Colonic mucosa (tissue), 4 donors: ENCODE measurements around the gene NPLOC4. TPM values are rescaled to one million over a fixed set of nuclear protein-coding genes. Genes with fewer than 3 reads are reported as not detected.

ENCODE experiments used
- DNase-seq: peaks from one replicate; pipeline ENCODE4 v3.0.0-alpha.2; 2020
- H3K27ac ChIP-seq: fragments of 200-600 bp; one replicate; pipeline ENCODE4 v1.8.0; 2021
- H3K27me3 ChIP-seq: fragments of 200-600 bp; one replicate; pipeline ENCODE4 v1.8.0; 2021
- H3K36me3 ChIP-seq: fragments of 200-600 bp; one replicate; pipeline ENCODE4 v1.8.0; 2021
- H3K4me1 ChIP-seq: fragments of 200-600 bp; one replicate; pipeline ENCODE4 v1.8.0; 2021; ENCODE audit warnings: mild to moderate bottlenecking
- H3K4me3 ChIP-seq: fragments of 200-600 bp; one replicate; pipeline ENCODE4 v1.8.0; 2021
- H3K9ac ChIP-seq, 2 donors: one replicate each; pipeline ENCODE4 v1.7.0; 2013; ENCODE audit warnings: control low read depth in 2 of 2, low read depth in 2 of 2, low read length in 2 of 2
- H3K9me3 ChIP-seq: fragments of 200-600 bp; one replicate; pipeline ENCODE4 v1.8.0; 2021
- intact Hi-C: fragments of 100-400 bp; cut with DNase I; formaldehyde crosslinking; loops from one replicate; pipeline ENCODE4 v1.14.1; 2022
- total RNA-seq, 2 donors: library from RNA; stranded (reverse); fragmentation: NEBNext Ultra II Directional in 1 of 2; extraction: Animal tissue kit (Norgen Biotek cat#: 25700) in 1 of 2; gene quantifications; one replicate each; pipeline ENCODE4 v1.2.1, GENCODE V29; 2021
- TF ChIP-seq, protein P1 (sequence below): fragments of 200-600 bp; IDR thresholded peaks from one replicate; pipeline ENCODE4 v1.8.0; 2022; ENCODE audit warnings: antibody characterized with exemption, mild to moderate bottlenecking
- donor health status: healthy.
- donor health status: DM: no; HTN: no; CAD: no.
- donor health status: DM: no; HTN: no; CAD: no.

NPLOC4 gene
- total RNA-seq, 2 donors from 2014 or later, result 69.8 to 74.1 TPM

DNA sequence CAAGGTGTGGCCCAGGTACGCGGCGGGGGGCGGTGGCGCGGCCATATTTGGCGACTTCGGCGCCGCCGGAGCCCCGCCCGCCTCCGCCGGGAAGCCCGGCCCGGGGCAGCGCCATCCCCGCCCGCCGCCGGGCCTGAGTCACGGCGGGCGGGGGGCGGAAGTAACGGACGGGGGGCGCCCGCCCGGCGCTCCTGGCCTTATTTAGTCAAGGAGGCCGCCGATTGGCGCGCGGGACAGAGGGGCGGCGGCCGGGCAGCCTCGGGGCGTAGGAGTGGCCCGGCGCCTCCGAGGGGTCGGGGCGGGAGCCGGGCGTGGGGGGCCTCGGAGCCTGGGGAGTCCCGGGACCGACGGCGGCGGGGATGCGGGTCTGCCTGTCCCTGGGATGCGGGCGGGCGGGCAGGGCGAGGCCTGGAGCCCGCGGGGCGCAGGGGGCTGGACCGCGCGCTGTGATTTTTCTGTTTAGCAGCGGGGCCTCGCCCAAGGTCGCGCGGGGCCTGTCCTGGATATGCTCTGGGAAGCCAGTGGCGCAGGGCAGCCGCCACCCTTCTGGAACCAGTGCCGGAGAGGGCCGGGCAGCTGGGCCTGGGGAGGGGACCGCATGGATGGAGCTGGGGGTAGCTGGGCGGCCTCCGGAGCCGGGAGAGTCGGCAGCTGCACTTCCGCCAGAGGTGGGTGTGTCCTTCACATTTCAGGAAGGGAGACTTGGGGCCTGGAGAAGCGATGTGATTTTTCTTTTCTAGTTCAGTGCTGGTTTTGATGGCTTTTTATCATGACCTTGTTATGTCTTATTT lies 122.0 kb downstream of the NPLOC4 start:
- Histone ChIP-seq H3K27me3 (no peaks in the 10 kb centered on the region), H3K9ac (peak overlapping the region; percentile 98 to 100), H3K4me3 (peak overlapping the region; percentile 60), H3K36me3 (peaks cover 16% of the 10 kb centered on the region), H3K9me3 (no peaks in the 10 kb centered on the region), H3K27ac (peak overlapping the region; percentile 100), H3K4me1 (peaks cover 20% of the 10 kb centered on the region)
- intact Hi-C loops, result no loop called here
- peak; percentile 84 for DNase-seq
- TF ChIP-seq, protein P1, sequence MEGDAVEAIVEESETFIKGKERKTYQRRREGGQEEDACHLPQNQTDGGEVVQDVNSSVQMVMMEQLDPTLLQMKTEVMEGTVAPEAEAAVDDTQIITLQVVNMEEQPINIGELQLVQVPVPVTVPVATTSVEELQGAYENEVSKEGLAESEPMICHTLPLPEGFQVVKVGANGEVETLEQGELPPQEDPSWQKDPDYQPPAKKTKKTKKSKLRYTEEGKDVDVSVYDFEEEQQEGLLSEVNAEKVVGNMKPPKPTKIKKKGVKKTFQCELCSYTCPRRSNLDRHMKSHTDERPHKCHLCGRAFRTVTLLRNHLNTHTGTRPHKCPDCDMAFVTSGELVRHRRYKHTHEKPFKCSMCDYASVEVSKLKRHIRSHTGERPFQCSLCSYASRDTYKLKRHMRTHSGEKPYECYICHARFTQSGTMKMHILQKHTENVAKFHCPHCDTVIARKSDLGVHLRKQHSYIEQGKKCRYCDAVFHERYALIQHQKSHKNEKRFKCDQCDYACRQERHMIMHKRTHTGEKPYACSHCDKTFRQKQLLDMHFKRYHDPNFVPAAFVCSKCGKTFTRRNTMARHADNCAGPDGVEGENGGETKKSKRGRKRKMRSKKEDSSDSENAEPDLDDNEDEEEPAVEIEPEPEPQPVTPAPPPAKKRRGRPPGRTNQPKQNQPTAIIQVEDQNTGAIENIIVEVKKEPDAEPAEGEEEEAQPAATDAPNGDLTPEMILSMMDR, result no peak

DNA sequence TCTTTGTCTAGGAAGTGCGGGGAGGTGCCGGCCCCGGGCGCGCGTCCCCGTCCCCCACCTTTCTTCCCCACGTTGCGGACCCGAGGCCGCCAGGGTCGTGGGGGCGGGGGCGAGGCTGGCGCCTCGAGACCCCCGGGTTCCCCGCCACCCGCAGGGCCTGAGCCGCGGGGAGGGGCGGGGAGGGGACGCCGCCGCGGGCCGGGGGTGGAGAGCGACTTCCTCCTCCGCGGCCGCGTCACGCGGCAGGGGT lies 122.5 kb downstream of the NPLOC4 start:
- Histone ChIP-seq H3K27ac (peak overlapping the region; percentile 100), H3K9ac (peak overlapping the region; percentile 98 to 100), H3K36me3 (peaks cover 16% of the 10 kb centered on the region), H3K4me1 (peaks cover 19% of the 10 kb centered on the region), H3K4me3 (peak overlapping the region; percentile 60), H3K9me3 (no peaks in the 10 kb centered on the region), H3K27me3 (no peaks in the 10 kb centered on the region)
- intact Hi-C loops, result no loop called here
- DNase-seq, result no peak
- TF ChIP-seq, protein P1, result no peak

DNA sequence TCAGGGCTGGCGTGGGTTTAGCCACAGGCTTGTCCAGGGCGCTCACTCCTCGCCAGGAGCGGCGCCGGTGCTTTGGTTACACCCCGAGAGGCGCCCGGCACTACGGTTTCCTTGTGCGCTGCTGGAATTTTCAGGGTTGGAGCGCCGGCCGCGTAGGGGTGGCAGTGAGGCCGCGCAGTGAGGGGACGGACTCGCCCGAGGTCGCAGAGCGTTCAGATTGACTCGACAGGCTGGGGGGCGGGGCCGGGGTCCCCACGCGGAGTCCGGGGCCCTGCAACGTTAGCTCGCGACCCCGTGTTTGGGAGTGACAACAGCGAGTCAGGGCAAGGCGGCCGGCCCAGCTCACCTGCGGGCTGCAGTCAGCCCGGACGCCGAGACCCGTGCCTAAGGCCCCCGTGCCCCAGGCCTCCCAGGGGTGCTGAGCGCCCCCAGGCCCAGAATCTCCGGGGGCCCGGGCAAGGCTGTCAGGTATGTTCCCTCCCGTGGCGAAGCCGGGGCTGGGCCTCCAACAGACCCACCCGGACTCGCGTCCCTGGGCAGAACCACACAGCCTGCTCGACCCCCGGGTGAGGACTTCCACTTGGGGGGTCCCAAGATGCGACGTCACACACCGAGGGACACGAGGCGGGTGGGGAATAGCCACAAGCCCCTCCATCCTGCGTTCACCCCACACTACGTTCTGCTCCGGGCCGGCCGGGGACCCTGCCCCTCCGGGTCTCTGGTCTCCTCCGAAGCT lies 123.0 kb downstream of the NPLOC4 start:
- peaks cover 16% of the 10 kb centered on the region for H3K36me3 ChIP-seq
- intact Hi-C loops, result no loop called here
- no peaks in the 10 kb centered on the region for H3K27me3 ChIP-seq
- no peaks in the 10 kb centered on the region for H3K9me3 ChIP-seq
- peak overlapping the region; percentile 60 for H3K4me3 ChIP-seq
- TF ChIP-seq, protein P1, result no peak
- H3K9ac ChIP-seq, result peak overlapping the region; percentile 98 to 100
- peak; percentile 72 for DNase-seq
- peaks cover 21% of the 10 kb centered on the region for H3K4me1 ChIP-seq
- peak overlapping the region; percentile 100 for H3K27ac ChIP-seq

DNA sequence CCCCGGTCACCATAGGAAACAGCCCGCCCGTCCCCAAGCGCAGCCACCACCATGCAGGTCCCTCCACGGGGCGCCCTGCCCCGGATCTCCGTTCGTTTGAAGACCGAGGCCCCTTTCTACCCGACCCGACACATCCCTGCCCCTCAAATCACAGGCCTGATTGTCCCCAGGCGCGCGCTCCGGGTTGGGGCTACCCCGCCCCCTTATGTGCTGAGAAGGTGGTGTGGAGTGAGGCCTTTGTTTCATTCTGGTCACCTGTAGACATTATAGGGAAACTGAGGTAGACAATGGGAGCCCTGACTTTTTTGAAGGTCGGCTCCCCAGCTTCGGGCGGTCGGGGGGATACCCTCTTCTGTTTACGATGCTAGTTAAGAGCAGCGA lies 123.5 kb downstream of the NPLOC4 start:
- Histone ChIP-seq H3K27me3 (no peaks in the 10 kb centered on the region), H3K4me3 (peak overlapping the region; percentile 60), H3K4me1 (peaks cover 18% of the 10 kb centered on the region), H3K36me3 (peaks cover 16% of the 10 kb centered on the region), H3K9ac (peak overlapping the region; percentile 98 to 100), H3K9me3 (no peaks in the 10 kb centered on the region), H3K27ac (peak overlapping the region; percentile 100)
- TF ChIP-seq, protein P1, result no peak
- peak; percentile 75 for DNase-seq
- intact Hi-C loops, result no loop called here

DNA sequence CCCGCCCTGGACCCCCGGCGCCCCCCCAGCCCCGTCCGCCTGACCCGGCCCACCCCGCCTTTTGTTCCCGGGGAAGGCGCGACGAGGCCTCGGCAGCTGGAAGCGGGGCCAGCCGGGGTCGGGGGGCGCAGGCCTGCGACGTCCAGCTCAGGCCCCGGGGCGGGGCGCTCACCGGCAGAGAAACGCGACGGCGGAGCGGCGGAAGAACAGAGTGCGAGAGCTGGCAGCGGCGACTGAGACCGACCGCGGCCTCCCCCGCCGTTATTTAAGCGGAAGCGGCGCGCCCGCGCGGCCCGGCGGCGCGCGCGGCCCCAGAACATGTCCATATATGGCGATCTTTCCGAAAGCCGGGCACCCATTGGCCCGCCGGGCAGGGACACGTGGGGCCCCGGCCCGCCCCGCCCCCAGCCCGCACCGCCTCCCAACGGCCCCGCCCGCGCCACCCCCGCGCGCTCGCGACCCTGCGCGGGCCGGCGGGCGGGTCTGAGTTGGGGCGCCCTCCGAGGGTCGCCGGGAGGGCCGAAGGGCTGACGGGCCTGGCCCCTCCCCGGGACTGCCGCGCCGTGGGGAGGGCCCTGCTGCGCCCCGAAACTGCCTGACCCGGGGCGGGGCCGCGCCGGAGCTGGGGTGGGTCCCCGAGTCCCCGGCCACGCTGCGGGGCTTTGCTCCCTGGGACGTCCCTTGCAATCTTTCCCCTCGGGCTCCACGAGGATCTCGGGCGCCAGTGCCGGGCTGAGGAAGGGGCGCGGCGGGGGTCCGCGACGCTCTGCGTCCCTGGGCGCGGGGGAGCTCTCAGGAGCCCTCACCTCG lies 124.1 kb downstream of the NPLOC4 start, which contains the start of gene ACTG1:
Gene ACTG1 (minus strand): TSS at position 238 of the 810 bp plus-strand sequence. CDS start 445 bp downstream, outside the sequence.
- Histone ChIP-seq H3K9me3 (no peaks in the 10 kb centered on the region), H3K36me3 (peaks cover 16% of the 10 kb centered on the region), H3K4me1 (peaks cover 14% of the 10 kb centered on the region), H3K4me3 (peak within 1 kb of the TSS; percentile 72), H3K27me3 (no peaks in the 10 kb centered on the region), H3K9ac (peak within 1 kb of the TSS; percentile 98 to 100), H3K27ac (peak within 1 kb of the TSS; percentile 100)
- DNase-seq, result peak; percentile 93
- TF ChIP-seq, protein P1, result no peak
- intact Hi-C loops, result no loop called here
